HG03521 (cell line): ENCODE results near the gene STAT3.
"Not testable (repeated sequence)": the region's sequence is repeated elsewhere in the genome, so short reads cannot be mapped to it uniquely, and the experiment has no call there.

Experiments
- ATAC-seq: cut with Tn5 transposase; IDR thresholded peaks from one replicate; pipeline ENCODE4 v1.9.1; 2021; ENCODE audit warnings: mild to moderate bottlenecking, moderate library complexity; ENCODE audit not compliant: unreplicated experiment

Gene STAT3

DNA sequence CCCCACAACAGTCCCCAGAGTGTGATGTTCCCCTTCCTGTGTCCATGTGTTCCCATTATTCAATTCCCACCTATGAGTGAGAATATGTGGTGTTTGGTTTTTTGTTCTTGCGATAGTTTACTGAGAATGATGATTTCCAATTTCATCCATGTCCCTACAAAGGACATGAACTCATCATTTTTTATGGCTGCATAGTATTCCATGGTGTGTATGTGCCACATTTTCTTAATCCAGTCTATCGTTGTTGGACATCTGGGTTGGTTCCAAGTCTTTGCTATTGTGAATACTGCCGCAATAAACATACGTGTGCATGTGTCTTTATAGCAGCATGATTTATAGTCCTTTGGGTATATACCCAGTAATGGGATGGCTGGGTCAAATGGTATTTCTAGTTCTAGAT lies 123.9 kb downstream of the STAT3 start:
- ATAC-seq, result not testable (repeated sequence)
